ENCODE results near the gene GTPBP1.

The GTPBP1 gene

DNA sequence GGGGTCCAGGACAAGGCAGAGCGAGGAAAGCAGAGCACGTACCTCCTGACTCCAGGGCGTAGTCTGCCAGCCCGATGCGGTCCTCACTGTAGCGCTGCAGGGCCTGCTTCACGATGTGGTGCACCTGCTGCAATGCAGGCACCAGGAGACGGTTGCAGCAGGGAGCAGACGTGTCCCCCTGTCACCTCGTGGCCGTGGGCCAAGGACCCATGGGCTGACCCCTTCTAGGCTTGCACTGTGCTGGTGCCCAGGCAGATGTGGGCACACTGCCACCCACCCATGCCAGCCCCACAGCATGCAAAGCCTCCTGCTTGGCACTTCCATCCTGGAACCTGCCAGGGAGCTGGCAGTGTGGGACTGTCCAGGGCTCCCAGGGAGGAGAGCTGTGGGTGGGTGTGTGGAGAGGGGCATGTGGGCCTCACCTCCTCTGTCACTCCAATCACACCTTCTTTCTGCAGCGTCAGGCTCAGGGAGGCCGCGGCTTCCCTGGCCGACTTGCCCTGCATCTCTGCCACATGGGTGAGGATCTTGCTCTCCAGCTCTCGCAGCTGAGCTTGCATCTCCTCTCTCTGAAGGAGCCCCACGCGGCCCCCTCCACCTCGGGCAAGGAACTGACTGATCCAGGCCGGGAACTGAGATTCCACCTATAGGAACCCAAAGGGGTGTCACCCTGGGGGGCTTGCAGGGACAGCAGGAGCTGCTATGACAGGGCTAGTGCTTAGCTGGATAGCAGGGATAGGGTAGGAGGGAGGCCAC lies 33.7 kb downstream of the GTPBP1 start:
- DNase-seq (ENCODE audit: low read depth in 2 of 2) = no peak

- no peak for DNase-seq (ENCODE audit: low read depth in 2 of 2)
Measured at GRCh38 chr22:38740116-38740723, 34.5 kb downstream of the GTPBP1 start.

- no peak for DNase-seq (ENCODE audit: low read depth in 2 of 2)
Measured at GRCh38 chr22:38740754-38741153, 35.0 kb downstream of the GTPBP1 start.

DNA sequence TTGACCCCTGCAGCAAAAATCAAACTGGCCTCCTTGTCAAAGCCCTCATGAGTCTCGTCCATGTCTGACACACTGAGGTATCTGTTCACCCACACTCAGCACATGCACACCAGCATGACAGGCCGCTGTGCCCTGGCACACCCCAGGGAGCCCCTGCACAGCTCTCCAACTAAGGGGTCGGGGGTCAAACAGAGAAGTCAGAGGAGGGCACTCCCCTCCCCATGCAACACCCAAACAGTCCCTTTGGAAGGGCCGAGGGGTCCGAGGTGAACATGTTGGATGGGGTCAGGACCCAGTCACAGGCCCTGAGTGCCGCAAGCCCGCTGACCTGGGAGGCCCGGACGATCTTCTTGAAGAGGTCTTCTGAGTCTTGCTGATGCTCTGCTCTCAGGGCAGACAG lies 35.4 kb downstream of the GTPBP1 start:
- DNase-seq (ENCODE audit: low read depth in 2 of 2) = no peak

GRCh38 chr22:38741576-38741975 lies 35.8 kb downstream of the GTPBP1 start:
- no peak for DNase-seq (ENCODE audit: low read depth in 2 of 2)

DNA sequence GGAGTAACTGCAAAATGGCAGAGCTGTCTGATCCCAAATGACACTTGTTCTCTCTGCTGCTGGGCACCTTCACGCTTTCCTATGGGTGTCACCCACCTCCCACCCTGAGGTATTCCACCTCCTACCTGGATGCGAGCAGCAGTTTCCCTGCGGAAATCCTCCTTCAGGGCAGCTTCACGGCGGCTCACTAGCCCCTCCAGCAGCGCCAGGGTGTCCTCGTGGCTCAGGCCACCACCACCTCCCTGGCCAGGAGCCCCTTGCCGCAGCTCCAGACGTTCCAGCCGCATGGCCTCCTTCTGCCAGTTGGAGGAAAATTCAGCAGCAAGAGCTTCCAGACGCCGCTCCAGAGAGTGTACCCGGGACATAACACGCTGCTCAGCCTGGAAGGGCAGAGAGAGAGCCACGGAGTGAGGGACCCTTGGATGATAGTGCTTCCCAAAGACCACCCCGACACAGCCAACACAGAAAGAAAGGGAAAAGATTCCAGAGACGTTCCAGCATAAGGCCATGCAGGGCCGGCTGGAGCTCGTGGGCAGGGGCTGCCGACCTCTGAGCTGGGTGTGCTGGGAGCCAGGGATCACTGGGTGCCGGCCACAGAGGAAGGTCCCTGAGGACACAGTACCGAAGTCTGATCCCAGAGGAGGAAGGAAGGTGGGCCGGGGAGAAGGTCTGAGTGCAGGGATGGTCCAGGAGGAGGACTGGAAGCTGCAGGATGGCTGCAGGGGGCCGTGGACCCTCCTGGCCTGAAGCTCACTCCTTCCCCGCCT lies 36.6 kb downstream of the GTPBP1 start:
- no peak for DNase-seq (ENCODE audit: low read depth in 2 of 2)

DNA sequence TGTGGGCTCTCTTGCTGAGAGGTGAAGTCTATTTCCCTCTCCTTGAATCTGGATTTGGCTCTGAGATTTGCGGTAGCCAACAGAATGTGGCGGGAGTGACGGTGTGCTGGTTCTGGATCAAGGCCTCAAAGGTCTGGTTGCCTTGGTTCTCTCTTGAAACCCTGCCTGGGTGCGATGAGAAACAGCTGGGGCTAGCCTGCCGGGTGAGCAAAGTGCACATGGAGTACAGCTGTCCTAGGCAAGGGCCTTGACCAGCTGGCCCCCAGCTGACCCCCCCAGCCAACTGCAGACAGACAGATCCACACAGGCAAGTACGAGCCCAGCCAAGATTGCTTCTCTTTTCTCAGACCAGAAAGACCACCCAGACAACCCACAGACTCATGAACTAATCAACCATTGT lies 39.2 kb downstream of the GTPBP1 start:
- no peak for DNase-seq (ENCODE audit: low read depth in 2 of 2)

DNA sequence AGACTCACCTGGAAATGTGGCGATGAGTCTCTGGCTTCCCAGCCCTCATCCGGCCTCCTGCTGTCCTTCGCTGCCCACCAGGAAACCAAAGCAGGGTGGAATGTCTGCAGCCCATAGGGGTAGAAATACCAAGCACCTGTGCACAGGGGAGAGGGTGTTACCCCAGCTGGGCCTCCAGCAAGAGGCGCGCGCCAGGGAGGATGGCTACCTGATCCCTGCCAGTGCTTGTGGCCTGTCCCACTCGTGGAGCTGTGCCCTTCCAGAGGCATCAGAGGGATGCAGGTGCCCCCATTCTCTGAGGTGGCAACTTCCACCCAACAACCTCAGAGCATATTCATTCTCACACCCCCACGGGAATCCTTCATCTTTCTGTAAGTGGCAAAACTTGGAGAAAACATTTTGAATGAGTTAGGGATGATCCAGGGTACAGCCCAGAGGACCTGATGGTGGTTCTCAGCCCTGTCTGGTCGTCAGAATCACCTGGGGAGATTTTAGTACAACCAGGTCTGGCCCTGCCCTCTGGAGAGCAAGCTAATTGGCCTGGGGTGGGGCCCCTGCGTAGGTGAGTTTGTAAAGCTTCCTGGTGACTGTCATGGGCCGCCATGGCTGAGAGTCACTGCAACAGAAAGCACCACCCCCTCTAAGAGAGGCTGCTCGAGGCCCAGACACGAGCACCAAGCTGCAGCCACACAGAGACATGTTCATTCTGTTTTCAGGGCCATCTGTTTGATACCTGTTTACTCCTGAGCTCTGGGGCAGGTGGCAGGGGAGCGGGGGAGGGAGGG lies 40.1 kb downstream of the GTPBP1 start:
- DNase-seq (ENCODE audit: low read depth in 2 of 2) = no peak

DNA sequence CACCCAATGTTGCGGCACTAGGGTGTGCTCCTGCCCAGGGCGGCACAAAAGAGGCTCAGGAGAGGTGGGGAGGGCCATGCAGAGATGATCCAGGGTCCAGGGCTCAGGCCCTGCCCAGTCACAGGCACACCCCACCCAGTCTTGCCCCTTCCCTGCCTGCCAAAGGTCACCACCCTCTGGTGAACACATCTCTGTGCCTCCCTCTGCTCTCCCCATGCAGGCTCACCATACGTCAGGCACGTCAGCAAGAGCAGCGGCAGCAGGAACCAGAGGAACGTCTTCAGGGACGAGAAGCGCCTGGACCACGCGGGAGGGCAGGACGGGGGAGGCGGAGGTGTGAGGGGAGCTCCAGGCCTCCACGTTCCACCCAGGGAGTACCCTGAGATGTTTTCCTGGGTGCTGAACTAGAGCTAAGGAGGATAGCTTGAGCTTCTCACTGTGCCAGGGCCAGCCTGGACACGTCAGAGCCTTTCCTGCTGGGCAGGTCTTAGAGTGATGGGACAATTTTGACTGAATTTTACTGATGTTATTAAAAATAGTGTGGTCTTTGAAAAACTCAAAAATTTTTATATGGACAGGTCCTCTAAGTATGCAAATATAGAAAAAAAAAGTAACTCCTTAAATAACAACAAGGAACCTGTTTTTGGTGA lies 42.9 kb downstream of the GTPBP1 start:
- no peak for DNase-seq (ENCODE audit: low read depth in 2 of 2)

DNA sequence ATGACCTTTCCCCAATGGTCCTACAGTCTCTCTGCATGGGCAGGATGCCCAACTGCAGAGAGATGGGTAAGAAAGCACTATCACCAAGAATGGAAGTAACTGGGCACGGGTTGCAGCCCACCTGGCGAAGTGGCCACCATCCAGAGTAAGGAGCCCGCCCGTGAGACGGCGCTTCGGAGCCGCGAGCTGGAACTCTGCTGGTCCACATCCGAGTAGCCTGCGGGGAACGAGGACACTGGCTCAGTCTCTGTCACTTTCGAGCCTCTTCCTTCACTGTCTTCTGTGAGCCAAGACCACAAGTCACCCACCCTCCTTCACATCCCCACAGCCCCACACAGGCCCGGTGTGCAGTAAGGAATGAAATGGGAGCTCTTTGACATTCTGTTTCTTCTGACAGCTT lies 44.4 kb downstream of the GTPBP1 start:
- DNase-seq (ENCODE audit: low read depth in 2 of 2) = no peak

GRCh38 chr22:38750638-38751037 lies 44.9 kb downstream of the GTPBP1 start:
- no peak for DNase-seq (ENCODE audit: low read depth in 2 of 2)

- no peak for DNase-seq (ENCODE audit: low read depth in 2 of 2)
Measured at GRCh38 chr22:38751066-38751421, 45.3 kb downstream of the GTPBP1 start.

DNA sequence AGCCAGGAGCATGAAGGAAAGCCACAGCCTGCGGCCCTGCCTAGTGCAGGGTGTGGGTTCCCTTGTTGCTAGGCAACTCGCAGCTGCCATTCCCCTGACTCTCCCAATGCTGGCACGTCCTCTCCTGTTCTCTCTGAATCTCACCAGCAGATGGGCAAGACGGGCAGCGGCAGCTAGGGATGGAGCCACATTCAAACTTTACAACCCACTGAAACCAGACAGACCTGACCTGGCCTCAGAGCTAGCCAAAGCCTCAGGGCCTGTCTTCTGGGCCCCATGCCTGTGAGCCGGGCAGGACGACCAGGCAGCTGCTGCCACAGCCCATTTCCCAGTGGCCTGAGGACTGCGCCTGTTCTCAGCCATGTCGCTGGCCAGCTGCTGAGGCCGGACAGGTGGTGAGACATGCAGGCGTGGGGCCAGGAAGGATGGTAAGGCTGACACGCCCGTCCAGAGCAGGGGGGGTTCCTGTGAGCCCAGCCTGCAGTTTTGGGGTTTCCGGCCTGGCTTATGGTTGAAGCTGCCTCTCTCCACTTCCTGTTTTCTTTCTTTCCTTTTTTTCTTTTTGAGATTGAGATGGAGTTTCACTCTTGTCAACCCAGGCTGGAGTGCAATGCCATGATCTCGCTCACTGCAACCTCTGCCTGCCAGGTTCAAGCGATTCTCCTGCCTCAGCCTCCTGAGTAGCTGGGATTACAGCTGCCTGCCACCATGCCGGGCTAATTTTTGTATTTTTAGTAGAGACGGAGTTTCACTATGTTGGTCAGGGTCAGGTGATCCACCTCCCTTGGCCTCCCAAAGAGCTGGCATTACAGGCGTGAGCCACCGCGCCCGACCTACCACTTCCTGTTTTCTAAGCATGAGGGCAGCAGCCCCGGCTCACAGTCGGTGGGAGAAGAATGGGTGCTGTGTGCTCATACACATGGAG lies 45.9 kb downstream of the GTPBP1 start:
- peak in 1 of 2 experiments; percentile 51 for DNase-seq (ENCODE audit: low read depth in 2 of 2)

- DNase-seq (ENCODE audit: low read depth in 2 of 2) = no peak
Measured at GRCh38 chr22:38753948-38754750, 48.4 kb downstream of the GTPBP1 start.

GRCh38 chr22:38754751-38755154 lies 49.0 kb downstream of the GTPBP1 start:
- DNase-seq (ENCODE audit: low read depth in 2 of 2) = peak in 1 of 2 experiments; percentile 44

GRCh38 chr22:38755155-38755910 lies 49.6 kb downstream of the GTPBP1 start:
- DNase-seq (ENCODE audit: low read depth in 2 of 2) = peak in 1 of 2 experiments; percentile 32

DNA sequence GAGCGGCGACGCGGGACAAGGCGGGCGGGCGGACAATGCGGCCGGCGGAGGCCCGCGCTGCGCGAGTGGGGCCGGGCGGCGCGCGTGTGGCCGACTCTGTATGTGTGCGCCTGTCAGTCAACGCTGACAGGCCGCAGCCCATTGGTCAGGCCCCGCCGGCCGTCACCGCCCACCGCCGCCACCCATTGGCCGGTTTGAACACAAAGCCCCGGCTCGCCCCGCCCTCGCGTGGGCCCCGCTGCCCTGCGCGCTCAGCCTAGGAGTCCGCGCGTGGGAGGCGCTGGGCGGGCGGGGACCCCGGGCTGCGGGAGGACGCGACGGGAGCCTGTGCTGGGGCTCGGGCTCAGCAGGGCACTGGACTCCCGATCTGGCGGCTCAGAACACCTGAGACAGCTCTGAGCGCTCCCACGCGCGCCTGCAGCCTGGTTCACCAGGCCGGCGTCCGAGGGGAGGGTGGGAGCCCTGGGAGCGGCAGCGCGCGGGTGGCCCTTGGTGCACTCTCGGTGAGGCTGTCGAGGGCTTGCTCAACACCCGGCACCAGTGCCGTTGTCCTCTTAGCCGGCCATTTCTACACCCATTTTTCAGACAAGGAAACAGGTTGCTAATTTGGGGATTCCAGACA lies 50.3 kb downstream of the GTPBP1 start, which contains the start of gene SUN2:
TSS of gene SUN2 (minus strand) at position 88 of the 622 bp plus-strand sequence. CDS start 3,370 bp downstream, outside the sequence.
- peak; percentile 80 to 93 for DNase-seq (ENCODE audit: low read depth in 2 of 2)

All from stimulated activated CD4-positive, alpha-beta T cell treated with anti-CD3 and anti-CD28 coated beads, Interleukin-12 subunit alpha, Interleukin-12 subunit beta, amount 100 ng/mL, for 24 hours (primary cell).